ENCODE measurements around the gene DNAAF5.
"Not testable (repeated sequence)": the region's sequence is repeated elsewhere in the genome, so short reads cannot be mapped to it uniquely, and the experiment has no call there.

DNAAF5 gene

DNA sequence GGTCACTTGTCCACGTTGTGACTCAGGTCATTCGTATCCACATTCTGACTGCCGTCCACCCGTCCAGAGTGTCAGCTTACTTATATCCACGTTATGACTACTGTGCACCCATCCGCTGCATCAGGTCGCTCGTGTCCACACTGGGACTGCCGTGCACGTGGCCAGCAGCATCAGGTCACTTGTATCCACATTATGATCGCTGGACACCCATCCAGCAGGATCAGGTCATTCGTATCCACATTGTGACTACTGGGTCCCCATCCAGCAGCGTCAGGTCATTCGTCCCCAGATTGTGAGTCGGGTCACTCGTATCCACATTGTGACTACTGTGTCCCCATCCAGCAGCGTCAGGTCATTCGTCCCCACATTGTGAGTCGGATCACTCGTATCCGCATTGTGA, 58.5 kb downstream of the DNAAF5 start:
- no peak for DNase-seq

GRCh38 chr7:785416-785815, 58.9 kb downstream of the DNAAF5 start:
- no peak for DNase-seq

GRCh38 chr7:786472-787255, 60.2 kb downstream of the DNAAF5 start:
- peak; percentile 76 to 79 for DNase-seq

DNA sequence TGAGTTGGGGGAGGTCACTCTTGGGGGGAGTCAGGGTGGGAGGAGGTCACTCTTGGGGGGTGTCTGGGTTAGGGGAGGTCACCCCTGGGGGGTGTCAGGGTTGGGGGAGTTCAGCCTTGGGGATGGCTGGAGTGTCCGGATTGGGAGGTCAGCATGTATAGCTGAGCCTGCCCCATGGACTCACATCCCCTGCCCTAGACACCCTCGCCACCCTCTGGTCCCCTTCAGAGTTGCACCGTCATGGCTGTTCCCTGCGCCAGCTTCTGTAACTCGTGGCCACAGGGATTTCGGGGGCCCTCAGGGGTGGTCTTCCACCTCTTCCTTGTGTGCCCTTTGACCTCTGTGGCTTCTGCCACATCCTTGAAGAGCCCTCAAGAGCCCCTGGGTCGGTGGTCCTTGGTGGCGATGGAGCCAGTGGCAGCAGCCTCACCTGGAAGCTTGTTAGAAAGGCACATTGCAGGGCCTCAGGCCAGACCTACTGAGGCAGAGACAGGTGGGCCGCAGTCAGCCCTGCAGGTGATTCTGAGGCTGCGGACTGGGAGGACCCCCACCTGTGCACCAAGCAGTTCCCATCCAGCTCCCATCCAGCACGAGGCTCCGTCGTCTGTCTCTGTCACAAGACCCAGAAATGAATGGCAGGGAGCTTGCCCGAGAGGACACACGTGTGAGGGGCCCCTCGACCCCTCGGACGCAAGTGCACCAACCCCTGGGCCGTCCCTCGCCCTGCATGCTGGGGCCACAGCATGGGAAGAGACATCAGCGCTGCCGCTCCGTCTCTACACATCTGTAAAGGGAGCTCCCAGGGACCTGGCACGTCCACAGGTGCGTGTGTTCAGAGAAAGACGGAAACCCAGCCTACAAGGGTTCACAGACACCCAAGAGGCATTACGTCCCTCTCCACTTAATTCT, 61.1 kb downstream of the DNAAF5 start:
- DNase-seq = no peak

- no peak for DNase-seq
These were observed 65.0 kb downstream of the DNAAF5 start for GRCh38 chr7:791519-791918.

DNA sequence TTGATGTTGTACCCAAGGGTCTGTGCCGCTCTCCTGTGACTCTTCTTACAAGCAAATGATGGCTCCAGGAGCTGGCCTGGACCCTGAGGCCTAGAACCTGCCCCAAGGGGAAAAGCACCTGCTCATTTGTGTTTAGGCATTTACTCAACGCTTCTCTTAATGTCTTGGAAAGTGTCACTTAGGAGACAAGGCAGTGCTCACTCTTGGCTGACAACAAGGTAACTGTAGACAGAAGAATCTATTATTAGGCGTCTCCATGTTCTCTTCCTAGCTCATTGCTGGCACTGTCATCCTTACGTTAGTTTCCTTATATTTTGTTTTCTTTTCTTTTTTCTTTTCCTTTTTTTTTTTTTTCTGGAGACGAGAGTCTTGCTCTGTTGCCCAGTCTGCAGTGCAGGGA, 67.7 kb downstream of the DNAAF5 start:
- no peak for DNase-seq

GRCh38 chr7:794671-795329, 68.3 kb downstream of the DNAAF5 start:
- DNase-seq = no peak

DNA sequence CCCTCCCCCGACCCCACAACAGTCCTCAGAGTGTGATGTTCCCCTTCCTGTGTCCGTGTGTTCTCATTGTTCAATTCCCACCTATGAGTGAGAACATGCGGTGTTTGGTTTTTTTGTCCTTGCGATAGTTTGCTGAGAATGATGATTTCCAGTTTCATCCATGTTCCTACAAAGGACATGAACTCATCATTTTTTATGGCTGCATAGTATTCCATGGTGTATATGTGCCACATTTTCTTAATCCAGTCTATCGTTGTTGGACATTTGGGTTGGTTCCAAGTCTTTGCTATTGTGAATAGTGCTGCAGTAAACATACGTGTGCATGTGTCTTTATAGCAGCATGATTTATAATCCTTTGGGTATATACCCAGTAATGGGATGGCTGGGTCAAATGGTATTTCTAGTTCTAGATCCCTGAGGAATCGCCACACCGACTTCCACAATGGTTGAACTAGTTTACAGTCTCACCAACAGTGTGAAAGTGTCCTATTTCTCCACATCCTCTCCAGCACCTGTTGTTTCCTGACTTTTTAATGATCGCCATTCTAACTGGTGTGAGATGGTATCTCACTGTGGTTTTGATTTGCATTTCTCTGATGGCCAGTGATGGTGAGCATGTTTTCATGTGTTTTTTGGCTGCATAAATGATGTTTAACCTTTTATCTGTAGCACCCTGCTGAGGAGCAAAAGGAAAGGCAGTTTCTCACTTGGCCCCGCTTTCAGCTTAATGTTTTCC, 70.1 kb downstream of the DNAAF5 start:
- not testable (repeated sequence) for DNase-seq

DNA sequence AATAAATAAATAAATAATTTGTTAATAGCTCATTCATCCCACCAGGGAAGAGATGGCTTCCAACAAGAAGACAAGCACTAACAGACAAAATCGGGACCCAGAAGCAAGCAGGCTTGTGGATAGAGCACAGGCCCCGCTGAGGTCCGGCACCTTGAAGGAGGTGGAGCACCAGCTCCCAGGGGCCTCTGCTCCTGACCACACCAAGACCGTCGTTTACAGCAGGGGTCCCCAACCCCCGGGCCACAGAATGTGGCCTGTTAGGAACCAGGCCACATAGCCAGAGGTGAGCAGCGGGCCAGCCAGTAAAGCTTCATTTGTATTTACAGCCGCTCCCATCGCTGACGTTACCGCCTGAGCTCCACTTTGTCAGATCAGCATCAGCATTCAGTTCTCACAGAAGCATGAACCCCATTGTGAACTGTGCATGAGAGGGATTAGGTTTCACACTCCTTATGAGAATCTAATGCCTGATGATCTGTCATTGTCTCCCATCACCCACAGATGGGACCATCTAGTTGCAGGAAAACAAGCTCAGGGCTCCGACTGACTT, 72.5 kb downstream of the DNAAF5 start:
- no peak for DNase-seq

GRCh38 chr7:800692-801091, 74.2 kb downstream of the DNAAF5 start:
- DNase-seq = no peak

DNA sequence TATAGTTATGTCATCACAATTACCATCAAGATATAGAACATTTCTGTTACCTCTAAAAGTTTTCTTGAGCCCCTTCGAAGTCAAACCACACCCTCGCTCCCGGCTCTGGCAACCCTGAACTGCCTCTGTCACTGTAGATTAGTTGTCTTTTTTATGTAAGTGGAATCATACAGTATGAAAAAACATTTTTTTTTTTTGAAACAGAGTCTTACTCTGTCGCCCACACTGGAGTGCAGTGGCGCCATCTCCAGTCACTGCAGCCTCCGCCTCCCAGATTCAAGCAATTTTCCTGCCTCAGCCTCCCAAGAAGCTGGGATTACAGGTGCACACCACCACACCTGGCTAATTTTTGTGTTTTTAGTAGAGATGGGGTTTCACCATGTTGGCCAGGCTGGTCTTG, 74.9 kb downstream of the DNAAF5 start:
- not testable (repeated sequence) for DNase-seq

DNA sequence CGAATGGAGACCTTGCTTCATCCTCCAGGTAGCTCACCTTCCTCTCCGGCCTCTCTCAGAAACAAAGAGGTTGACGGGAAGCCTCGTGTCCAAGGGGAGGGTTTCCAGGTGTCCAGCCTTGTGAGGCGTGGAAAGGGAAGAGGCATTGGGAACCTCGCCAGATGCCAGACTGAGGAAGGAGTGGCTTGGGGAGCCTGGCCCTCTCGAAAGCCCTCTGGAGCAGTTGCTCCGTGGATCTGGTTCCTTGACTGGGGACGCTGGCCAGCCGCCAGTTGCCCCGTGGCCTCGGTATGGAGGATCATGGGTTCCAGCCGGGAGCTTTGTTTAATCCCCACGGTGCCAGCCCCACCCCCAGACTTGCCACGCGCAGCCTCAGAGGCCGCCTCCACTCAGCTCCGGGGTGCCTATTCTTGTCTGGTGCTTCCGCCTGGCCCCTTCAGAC, 75.5 kb downstream of the DNAAF5 start:
- no peak for DNase-seq

- DNase-seq = no peak
These were observed 76.2 kb downstream of the DNAAF5 start for GRCh38 chr7:802500-803242.

DNA sequence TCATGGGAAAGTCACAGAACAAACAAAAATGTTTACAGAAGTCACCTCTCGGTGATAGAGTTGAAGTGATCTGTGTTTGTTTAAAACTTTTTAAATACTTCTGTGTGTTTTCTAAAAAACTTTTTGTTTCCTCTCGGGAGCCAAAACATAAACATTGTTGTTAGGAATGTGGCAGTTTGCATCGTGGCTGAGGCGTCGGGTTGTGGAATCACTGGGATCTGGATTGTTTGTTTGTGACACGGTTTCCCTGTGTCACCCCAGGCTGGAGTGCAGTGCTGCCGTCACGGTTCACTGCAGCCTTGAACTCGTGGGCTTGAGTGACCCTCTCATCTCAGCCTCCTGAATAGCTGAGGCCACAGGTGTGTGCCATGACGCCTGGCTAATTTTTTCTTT, 76.7 kb downstream of the DNAAF5 start:
- DNase-seq = no peak

DNA sequence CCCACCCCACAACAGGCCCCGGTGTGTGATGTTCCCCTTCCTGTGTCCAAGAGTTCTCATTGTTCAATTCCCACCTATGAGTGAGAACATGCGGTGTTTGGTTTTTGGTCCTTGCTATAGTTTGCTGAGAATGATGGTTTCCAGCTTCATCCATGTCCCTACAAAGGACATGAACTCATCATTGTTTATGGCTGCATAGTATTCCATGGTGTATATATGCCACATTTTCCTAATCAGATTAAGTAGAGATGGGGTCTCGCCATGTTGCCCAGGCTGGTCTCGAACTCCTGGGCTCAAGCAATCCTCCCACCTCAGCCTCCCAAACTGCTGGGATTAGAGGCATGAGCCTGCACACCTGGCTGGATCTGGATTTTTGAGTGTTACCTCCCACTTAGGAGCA, 77.3 kb downstream of the DNAAF5 start:
- not testable (repeated sequence) for DNase-seq

- no peak for DNase-seq
These were observed 78.8 kb downstream of the DNAAF5 start for GRCh38 chr7:805261-805660.

- DNase-seq = peak in 1 of 2 donors; percentile 42
These were observed 89.1 kb downstream of the DNAAF5 start for GRCh38 chr7:815284-816216.

DNA sequence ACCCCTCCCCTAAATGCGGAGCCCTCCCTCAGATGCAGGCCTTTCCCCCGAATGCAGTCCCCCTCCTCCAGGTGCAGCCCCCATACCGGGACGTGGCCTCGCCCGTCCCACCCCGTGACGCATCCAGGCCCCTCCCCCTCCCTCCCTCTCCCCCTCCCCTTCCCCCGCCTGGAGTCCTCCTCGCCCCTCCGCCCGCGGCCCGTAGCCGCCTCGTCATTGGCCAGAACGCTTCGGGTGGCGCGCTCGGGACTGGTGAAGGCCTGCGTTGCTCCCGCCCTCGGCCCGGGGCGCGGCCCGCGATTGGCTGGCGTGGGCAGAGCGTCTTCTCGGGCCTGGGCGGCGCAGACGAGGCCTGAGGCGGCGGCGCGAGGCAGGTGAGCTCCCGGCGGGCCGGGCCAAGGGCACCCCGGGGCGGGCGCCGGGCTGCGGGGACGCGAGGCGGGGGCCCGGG, 89.8 kb downstream of the DNAAF5 start:
- peak; percentile 96 to 97 for DNase-seq

GRCh38 chr7:816751-817671, 90.5 kb downstream of the DNAAF5 start:
- peak; percentile 60 to 67 for DNase-seq

All from stimulated activated CD4-positive, alpha-beta T cell treated with anti-CD3 and anti-CD28 coated beads, Interleukin-2, amount 100 ng/mL, for 24 hours (primary cell).